Stomach (tissue), 4 donors: ENCODE data around the gene RPL36.

ENCODE experiments used
- POLR2A ChIP-seq, 4 donors: fragments of 450-650 bp; IDR thresholded peaks; one replicate each; pipeline ENCODE4 v1.6.1; 2016; ENCODE audit warnings: antibody characterized with exemption in 4 of 4, control low read depth in 2 of 4, mild to moderate bottlenecking in 1 of 4, moderate library complexity in 1 of 4
- POLR2AphosphoS5 ChIP-seq, 3 donors: sonication (generic); formaldehyde crosslinking; IDR thresholded peaks; one replicate each; pipeline ENCODE4 v1.6.1; 2016; ENCODE audit warnings: antibody characterized with exemption in 3 of 3
- TF ChIP-seq, protein P1 (sequence below), 7 experiments: fragments of 450-650 bp in 4 of 7; fragments of 200-600 bp in 3 of 7; sonication (generic) in 3 of 7; IDR thresholded peaks; one replicate each; pipeline ENCODE4 v1.5.1; 2016 to 2019; ENCODE audit warnings: antibody characterized with exemption in 7 of 7, control low read depth in 2 of 7, mild to moderate bottlenecking in 1 of 7

DNA sequence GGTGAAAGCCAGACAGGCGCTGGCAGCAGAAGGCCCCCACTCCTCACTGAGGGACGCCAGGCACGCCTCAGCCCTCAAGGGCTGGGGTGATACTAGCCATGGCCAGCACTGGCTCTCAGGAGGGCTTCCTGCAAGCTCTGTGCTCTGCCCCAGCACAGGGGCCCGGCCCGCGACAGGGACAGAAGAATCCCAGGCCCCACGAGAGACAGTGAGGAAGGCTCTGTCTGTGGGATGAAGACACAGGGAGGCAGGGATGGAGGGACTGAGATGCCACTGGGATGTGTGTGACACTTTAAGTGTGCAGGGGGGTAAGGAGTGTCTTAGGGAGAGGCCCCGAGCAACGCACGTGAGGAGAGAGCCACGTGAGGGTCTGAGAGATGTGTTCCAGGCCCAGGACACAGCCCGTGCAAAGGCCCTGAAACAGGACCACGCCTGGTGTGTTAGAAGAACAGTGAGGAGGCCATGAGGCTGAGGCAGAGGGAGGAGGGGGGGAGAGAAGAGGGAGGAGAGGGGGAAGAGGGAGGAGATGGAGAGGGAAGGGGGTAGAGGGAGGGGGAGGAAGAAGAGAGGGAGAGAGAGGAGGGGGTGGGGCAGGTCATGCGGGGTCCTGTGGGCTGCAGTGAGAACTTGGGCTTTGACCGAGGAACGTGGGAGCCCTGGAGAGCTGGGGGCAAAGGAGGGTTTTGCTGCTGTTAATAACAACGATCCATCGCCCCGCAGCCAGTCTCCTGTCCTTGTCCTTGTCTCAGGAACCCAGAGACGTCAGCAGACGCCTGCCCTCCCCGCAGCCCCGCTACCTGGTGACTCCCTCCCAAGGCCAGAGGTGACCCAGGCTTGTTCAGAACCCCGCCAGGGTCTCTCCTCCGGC, 7.2 kb downstream of the RPL36 start:
- TF ChIP-seq, protein P1, sequence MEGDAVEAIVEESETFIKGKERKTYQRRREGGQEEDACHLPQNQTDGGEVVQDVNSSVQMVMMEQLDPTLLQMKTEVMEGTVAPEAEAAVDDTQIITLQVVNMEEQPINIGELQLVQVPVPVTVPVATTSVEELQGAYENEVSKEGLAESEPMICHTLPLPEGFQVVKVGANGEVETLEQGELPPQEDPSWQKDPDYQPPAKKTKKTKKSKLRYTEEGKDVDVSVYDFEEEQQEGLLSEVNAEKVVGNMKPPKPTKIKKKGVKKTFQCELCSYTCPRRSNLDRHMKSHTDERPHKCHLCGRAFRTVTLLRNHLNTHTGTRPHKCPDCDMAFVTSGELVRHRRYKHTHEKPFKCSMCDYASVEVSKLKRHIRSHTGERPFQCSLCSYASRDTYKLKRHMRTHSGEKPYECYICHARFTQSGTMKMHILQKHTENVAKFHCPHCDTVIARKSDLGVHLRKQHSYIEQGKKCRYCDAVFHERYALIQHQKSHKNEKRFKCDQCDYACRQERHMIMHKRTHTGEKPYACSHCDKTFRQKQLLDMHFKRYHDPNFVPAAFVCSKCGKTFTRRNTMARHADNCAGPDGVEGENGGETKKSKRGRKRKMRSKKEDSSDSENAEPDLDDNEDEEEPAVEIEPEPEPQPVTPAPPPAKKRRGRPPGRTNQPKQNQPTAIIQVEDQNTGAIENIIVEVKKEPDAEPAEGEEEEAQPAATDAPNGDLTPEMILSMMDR (IDR thresholded peaks at IDR 0.05), result no peak
- TF ChIP-seq POLR2A (IDR thresholded peaks at IDR 0.05), result no peak
- TF ChIP-seq POLR2AphosphoS5 (IDR thresholded peaks at IDR 0.05), result no peak
